H4 (cell line): ENCODE data around the gene COPS6. TPM values are rescaled to one million over a fixed set of nuclear protein-coding genes. Genes with fewer than 3 reads are reported as not detected.

Source experiments
- DNase-seq: peaks from one replicate; pipeline ENCODE4 v3.0.0-alpha.2; 2015; ENCODE audit warnings: low spot score
- total RNA-seq: library from RNA; depleted of rRNA; stranded (reverse); fragments of >200 nt; shearing (Covaris generic); gene quantifications from 2 replicates; pipeline ENCODE4 v1.2.3, GENCODE V29; 2014

Gene COPS6
- total RNA-seq, 1 experiment from 2014 or later, result 95.4 TPM

GRCh38 chr7:100079024-100079560 is 9.7 kb upstream of the COPS6 start:
- DNase-seq, result no peak

DNA sequence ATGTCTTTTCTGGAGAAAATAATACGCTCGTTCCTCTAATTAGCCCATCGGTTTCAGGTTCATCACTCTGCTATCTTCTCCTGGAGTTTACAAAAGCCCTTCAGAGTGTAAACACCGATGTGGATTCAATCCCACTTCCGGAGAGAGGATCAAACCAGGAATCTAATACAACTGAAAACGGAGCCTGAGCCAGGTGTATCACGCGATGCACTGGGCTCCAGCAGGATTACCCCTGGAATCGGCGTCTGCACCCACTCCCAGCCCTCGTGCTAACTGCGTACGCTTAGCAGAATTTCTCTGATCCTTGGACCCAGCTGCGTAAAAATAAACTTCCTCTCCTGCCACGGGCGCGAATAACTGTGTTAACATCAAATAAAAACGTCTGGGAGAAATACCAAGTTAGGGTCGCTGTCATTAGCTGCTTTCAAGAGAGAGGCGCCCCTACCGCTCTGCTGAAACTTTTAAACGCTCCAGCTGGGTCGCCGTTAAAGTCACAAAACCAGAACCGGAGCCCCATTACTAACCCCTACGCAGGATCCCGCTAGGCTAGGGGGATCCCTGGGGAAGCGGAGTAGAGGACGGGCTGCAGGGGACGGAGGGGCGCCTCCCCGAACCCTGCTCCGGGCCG is 7.7 kb upstream of the COPS6 start:
- no peak for DNase-seq

DNA sequence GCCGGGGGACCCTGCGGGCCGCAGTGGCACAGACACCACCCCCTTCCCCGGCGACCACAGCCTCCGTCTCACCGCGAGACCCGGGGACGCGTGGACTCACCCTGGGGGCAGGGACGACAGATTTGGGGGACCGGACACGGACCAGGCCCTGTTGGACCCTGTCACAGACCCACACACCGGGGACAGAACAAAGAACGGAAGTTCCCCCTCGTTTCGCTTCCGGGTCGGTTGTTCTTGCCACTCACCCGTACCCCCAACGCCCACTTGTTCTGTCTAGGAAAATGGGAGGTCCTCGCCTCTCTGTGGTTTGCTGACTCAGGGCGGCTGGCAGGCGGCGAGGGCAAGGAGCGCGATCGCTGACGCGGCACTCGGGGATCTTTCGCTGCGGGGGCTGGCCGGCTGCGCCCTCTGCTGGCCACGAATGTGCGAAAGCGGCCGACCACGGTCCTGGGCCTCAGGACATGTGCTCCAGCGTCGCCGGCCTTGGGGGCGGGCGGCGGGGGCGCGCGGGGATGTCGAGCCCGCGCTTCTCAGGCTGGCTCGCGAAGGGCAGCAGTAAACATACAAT is 7.2 kb upstream of the COPS6 start, which contains the start of gene ZNF3:
TSS of gene ZNF3 (minus strand) at position 189 of the 568 bp plus-strand sequence. CDS start 4,366 bp downstream, outside the sequence.
- DNase-seq, result peak; percentile 99

DNA sequence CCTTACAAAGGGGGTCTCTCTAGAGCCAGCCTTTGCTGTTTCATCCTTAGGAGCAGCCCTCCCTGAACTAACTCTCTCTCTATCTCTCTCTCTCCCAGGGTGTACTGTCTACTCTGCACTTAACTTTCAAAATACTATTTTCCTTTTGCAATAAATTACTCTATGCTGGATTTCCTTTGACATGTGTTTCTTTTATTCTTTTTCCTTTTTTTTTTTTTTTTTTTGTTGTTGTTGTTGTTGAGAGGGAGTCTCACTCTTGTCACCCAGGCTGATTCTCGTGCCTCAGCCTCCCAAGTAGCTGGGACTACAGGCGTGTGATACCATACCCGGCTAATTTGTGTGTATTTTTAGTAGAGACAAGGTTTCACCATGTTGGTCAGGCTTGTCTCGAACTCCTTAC is 5.8 kb upstream of the COPS6 start:
- no peak for DNase-seq

DNA sequence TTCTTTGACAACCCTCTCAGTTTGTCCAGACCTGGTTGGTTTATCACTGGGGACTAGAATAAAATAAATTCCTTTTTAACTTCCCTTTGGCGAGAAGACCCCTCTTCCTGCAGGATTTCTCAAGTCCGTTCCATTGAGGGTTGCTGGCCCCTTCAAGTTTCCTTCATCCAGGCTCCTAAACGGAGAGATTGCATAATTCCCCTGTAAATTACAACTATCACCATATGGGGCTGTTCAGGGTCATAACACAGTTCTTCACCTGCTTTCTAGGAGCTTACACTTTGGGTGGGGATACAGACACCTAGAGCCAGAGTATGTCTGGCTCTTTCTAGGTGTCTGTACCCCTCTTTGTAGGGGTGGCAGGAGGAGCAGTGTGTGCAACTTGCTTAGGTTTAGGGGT is 3.3 kb upstream of the COPS6 start:
- DNase-seq, result no peak

DNA sequence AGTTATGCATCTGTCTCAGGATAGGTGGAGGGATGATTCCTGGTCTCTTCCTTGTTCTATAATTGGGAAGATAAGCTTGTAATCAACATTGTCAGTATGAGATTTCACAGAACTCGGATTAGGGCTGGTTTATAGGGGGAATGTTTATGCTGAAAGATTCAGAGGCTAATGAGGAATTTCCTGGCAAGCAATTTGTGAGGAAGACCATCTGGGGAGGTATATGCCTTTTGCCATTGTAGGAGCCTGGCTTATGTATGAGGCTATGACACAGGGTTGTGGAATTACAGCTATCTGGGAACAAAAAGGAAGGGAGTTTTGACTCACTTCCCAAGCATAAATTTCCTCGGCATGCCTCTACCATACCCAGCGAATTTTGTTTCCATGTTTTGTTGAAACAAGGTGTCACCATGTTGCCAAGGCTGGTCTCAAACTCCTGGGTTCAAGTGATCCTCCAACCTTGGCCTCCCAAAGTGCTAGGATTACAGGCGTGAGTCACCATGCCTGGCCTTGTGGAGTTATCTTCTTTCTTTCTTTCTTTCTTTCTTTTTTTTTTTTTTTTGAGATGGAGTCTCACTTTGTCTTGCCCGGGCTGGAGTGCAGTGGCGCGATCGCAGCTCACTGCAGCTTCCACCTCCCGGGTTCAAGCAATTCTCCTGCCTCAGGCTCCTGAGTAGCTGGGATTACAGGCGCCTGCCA is 1.6 kb upstream of the COPS6 start:
- DNase-seq, result peak; percentile 65

- DNase-seq, result no peak
Measured at GRCh38 chr7:100088095-100088620, 611 bp upstream of the COPS6 start.

- DNase-seq, result no peak
Measured at GRCh38 chr7:100089458-100090196, 858 bp downstream of the COPS6 start.

DNA sequence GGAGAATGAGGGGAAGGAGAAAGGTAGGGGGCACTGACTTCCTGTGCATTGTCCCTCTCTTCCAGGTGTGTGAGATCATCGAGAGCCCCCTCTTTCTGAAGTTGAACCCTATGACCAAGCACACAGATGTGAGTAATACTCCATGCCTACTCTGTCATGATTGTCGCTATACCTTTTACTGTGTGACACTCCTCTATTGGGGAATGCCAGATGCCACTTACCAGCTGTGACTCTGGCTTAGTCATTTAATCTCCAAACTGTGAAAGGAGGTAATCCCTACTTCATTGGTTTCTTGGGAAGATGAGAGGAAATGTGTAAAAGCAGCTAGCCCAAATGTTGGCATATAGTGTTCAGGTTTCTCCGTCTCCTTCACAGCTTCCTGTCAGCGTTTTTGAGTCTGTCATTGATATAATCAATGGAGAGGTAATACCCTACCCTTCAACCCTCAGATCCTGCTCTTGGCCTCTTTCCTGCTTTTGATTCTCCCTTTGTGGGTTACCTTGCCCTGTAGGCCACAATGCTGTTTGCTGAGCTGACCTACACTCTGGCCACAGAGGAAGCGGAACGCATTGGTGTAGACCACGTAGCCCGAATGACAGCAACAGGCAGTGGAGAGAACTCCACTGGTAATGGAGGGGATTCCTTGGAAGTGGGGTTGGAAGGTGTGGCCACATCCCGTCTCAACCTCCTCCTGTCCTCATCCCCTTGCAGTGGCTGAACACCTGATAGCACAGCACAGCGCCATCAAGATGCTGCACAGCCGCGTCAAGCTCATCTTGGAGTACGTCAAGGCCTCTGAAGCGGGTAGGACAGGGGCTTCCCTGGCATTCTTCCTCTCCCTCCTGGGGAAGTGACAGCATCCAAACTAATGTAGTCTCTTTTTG is 2.0 kb downstream of the COPS6 start:
- no peak for DNase-seq

DNA sequence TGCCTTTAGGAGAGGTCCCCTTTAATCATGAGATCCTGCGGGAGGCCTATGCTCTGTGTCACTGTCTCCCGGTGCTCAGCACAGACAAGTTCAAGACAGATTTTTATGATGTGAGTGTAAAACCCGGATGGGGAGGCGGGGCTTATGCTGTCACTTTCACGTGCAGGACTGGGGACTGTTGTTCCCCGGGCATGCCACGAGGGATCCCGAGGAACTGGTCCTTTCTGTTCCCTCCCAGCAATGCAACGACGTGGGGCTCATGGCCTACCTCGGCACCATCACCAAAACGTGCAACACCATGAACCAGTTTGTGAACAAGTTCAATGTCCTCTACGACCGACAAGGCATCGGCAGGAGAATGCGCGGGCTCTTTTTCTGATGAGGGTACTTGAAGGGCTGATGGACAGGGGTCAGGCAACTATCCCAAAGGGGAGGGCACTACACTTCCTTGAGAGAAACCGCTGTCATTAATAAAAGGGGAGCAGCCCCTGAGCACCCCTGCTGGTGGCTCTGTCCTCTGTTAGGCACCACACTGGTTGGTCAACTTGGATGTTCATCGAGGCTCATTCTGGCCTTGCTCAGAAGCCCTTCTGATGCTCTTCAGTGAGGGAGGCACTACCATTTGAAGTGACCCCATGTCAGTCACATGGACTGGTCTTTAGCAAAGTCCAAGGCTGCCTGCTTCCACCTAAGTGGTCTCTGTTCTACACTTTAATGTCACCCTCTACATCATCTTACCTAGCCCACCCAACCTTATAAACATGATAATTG is 2.8 kb downstream of the COPS6 start:
- no peak for DNase-seq

- no peak for DNase-seq
Measured at GRCh38 chr7:100093054-100093453, 4.3 kb downstream of the COPS6 start.

GRCh38 chr7:100093498-100093897 is 4.7 kb downstream of the COPS6 start:
- DNase-seq, result no peak

DNA sequence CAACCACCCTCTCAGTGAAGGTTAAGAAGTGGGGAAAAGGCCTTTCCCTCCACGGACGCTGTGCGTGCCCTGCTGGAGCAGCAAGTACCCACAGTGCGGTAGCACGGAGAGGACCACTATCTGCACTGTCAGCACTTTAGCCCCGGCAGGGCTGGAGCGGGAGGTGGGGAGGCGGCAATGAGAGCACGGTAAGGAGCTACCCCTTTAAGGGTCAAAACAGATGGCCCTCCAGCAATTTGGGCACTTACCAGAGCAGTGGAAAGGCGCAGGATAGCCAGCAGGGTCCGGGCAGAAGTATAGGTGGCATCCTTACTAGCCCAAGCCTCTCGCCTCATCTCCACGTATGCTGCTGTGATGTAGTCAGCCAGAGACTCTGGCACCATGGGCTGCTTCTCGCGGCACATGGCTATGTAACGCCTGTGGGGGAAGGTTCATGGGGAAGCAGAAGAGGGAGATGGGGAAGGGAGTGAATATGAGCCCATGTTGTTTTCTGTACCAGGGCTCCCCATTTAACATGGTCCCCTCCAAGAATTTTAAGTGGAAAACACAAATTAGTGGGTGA is 5.2 kb downstream of the COPS6 start:
- DNase-seq, result no peak

GRCh38 chr7:100095289-100095688 is 6.5 kb downstream of the COPS6 start:
- DNase-seq, result no peak

DNA sequence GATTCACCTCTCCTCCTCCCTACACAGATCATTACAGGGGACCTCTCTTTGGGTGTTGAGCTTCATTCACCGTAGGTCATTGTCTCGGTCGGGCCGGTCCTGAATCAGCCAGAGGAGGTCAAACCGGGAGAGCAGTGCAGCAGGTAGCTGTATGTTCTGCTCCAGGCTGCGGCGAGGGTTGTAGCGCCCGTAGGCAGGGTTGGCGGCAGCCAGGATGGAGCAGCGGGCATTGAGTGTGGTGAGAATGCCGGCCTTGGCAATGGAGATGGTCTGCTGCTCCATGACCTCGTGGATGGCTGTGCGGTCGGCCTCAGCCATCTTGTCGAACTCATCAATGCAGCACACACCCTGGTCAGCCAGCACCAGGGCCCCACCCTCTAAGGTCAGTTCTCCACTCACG is 6.9 kb downstream of the COPS6 start:
- DNase-seq, result no peak

DNA sequence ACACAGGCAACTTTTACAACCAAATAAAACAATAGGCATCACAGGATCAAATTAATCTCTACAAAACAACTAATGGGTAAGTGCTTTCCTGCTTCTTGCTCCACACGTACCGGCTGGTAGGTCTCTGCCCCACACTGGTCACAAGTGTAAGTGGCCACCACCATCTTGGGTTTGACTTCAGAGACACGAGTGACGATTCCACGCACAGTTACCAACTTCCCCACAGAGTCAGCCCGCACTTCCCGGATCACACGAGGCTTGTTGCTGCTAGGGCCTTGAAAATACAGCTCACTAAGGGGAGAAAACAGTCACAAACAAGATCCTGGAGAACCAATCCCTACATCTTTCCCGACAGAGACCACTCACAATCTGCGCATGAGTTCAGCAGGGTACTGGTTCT is 10.1 kb downstream of the COPS6 start:
- DNase-seq, result no peak

DNA sequence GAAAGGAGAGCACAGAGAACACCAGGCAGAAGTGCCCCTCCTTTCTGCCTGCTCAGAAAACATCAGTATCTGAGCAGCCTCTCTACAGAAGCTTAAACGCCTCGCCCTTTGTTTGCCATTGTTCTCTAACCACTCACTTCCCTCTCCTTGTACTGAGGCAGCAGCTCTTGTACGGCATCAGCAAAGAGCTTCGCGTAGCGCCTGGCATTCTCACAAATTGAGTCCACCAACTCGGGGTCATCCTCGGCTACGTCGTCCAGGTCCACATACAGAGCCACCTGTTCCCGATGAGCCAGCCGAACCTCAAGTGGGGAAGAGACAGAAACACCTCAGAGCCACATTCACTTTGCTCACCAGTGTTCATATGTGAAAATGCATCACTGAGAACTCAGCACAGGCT is 10.7 kb downstream of the COPS6 start:
- DNase-seq, result no peak

DNA sequence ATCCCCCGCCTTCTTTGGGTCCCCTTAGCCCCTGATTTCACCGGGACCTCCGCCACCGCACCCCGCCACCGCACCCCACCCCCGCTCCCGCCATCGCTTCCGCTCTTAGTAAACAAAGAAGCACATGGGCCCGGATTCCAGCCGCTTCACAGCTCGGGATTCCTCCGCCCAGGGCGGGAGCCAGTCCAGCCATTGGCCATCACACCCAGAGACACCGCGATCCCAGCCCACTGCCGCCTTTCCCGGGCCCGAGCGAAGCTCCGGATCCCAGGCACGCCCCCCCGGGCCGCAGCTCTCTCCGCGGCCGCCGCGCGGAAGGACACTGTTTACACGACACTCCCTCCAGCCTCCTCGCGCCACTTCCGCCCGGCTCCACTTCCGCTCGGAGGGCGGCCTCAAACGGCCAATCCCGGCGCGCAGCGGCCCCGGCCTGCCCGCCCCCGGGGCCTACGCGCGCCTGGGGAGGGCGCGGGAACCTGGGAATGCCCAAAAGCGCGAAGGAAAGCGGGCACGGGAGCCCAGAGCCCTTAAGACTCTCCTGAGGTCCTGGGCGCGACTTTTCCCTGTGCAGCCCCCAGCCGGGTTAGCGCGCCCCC is 11.7 kb downstream of the COPS6 start:
- peak; percentile 95 for DNase-seq
